NCI-H748 (cell line): ENCODE measurements around the gene IRS2.

ENCODE experiments used
- DNase-seq: peaks from one replicate; lab custom pipeline; 2025; ENCODE audit not compliant: unreplicated experiment; lab: John Stamatoyannopoulos, UW

Gene IRS2

GRCh38 chr13:109782066-109782822, 4.1 kb downstream of the IRS2 start:
- no peak for DNase-seq

DNA sequence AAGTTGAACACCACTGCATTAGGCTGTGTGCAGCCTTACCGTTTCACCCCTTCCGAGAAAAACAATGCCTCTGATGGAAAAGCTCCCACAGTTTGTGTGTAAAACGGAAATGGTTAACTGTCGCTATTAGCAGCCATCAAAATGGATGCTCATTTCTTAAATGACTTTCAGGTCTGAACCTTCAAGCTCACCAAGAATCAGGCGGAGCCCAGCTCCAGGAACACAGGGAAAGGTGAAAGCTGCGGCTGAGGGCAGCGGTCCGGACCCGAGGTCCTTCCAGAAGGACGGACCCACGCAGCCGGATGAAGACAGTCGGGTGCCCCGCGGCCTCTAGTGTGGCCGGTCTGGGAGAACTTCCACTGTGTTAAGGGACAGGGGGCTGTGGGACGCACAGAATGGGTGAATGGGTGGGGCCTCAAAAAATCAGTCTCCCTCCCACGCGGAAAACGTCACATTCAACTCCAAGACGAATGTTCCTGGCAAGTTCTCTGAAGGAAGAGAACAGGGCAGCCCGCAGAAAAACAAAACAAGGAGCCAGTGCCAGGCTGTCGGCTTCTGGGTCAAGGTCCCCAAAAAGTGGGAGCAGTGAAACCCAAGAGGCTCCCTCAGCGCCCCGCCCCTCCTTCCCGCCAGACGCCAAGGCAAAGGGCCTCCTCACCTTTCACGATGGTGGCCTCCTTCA, 4.9 kb downstream of the IRS2 start:
- peak; percentile 55 for DNase-seq

DNA sequence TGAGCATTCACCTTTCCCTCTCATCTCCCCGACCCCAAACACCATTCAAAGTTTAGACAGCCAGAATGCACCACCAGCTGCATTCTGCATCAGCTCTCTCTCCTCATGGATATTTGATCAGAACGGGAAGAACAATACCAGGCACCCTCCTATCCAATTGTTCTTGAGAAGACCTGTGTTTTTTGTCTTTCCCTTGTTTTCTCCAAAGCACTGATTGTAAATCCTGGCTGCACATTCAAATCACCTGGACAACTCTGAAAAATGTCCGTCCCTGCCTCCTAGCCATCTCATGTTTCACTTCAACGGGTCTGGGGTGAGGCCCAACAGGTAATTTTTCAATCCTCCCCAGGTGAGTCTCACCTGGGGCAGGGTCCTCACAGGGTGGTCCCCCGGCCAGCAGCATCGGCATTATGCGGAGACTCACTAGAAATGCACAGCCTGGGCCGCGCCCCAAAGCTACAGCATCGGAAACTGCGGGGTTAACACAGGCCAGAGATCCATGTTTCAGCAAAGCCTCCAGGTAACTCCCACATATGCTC, 5.5 kb downstream of the IRS2 start:
- peak; percentile 55 for DNase-seq

GRCh38 chr13:109779876-109780510, 6.4 kb downstream of the IRS2 start:
- DNase-seq: no peak

GRCh38 chr13:109779074-109779473, 7.3 kb downstream of the IRS2 start:
- peak; percentile 28 for DNase-seq

GRCh38 chr13:109778102-109778542, 8.3 kb downstream of the IRS2 start:
- peak; percentile 75 for DNase-seq

- no peak for DNase-seq
These were observed 9.8 kb downstream of the IRS2 start for GRCh38 chr13:109776575-109776974.

GRCh38 chr13:109773786-109774185, 12.6 kb downstream of the IRS2 start:
- no peak for DNase-seq

DNA sequence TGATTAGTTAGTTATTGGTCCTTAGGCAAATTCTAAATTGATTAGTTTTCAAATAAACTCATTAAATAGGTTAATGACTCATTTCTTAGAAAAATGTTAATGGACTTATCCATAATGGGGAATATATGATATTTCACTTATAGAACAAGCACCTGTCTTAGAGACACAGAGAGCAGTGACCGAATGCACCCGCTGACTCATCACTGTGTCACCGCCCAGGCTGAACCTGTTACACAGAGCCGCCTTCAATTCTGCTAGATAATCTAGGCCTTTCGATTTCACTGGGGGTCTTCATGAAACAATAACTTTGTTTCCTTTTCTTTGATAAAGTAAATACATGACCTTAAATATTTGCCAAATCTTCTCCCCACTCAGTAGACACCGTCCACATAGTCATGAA, 13.1 kb downstream of the IRS2 start:
- no peak for DNase-seq

DNA sequence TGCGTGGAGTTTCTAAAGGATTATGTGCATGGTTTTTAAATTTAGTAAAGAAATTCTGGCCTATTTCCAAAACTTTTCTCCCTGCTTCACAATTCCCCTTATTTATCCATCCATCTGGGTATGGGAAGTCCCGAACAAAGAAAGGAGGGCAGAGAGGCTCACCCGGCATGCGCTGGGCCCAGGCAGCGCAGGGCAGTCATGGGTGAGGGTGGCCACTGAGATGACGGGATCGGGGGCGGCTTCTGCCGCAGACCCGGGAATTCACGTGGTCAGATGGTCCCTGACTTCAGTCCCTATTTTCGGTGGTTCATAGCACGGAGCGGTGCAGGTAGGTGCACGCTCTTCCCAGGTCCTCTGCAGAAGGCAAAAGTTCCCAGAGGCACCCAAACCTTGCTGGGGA, 14.5 kb downstream of the IRS2 start:
- DNase-seq: no peak

- no peak for DNase-seq
These were observed 15.9 kb downstream of the IRS2 start for GRCh38 chr13:109770436-109770835.

GRCh38 chr13:109769921-109770320, 16.5 kb downstream of the IRS2 start:
- no peak for DNase-seq

- no peak for DNase-seq
These were observed 17.1 kb downstream of the IRS2 start for GRCh38 chr13:109769275-109769674.

GRCh38 chr13:109768616-109769015, 17.8 kb downstream of the IRS2 start:
- no peak for DNase-seq

- no peak for DNase-seq
These were observed 18.2 kb downstream of the IRS2 start for GRCh38 chr13:109768176-109768575.

DNA sequence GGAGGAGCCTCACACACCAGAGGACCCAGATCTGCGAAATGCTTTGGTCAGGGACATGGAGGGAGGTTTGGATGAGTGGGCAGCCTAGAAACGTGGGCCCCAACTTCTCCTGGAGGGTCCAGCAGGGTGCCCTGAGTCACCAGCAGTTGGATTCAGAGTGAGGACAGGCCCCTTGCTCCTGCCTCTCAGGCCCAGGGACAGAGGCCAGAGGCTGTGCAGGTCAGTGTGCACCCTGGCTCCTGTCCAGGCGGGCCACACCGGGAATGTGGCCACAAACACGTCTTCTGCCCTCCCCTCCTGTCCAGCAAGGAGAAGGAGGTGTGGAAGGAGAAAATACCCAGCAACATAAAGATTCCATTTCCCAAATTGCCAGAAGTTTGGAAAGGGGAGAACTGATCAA, 19.4 kb downstream of the IRS2 start:
- no peak for DNase-seq

DNA sequence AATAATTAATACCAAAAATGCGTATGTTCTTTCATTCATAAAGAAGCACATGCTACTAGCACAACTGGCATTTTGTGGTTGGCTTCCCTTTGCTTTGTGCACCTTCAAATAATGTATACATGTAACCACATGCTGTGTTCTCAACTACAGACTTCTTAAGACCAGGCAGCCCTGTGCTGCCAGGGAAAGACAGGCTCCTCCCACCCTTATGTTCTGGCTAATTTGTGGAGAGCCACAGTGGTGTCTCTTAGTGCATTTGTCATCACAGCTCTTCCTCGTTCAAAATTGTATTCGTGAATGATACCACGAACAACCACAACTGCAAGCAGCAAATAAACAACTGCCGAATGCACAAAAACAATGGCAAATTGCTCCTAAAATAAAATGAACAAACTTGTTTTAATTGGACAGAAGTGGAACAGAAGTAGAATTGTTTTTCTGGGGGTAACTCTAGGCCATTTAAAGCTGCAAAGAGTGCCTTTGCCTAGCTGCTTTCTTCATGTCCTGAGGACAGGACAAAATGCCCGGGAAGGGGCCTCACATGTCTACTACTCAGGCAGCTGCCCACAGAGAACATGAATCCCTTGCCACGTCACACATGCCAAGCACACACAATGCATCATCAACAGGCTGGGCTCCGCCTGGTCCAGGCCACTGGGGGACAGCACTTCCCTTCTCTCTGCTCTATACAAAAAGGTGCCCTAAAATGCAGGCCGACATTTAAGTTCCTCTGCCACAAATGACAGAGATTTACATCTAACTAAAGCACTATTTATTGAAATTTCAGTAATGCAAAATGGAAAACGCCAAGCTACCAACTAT, 21.7 kb downstream of the IRS2 start:
- peak; percentile 9 for DNase-seq

DNA sequence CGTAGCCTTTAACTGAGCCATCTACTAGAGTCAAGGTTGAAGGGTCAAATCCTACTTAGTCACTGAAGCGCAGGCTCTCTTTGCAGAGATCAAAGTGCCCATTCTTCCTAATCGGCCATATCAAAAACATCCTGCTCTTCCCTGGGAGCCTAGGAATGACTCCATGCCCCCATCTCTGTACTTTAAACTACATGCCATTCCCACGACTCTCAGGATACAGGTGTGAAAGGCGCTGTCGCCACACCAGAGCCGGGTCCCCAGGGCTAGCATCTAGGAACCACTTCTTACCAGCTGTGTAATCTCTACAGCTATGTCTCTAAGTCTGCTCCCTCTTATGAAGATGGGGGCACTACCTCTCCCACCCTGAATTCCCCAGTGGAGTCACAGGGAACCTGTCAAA, 22.3 kb downstream of the IRS2 start:
- no peak for DNase-seq

- no peak for DNase-seq
These were observed 23.6 kb downstream of the IRS2 start for GRCh38 chr13:109762791-109763190.

GRCh38 chr13:109761695-109762094, 24.7 kb downstream of the IRS2 start:
- DNase-seq: no peak

GRCh38 chr13:109760951-109761350, 25.4 kb downstream of the IRS2 start:
- DNase-seq: no peak
